DOHH2 (cell line): ENCODE results near the gene MYO7B.

Source experiments
- H3F3A ChIP-seq: fragments of 200-600 bp; sonication (generic), shearing (Covaris generic); 2 replicates; pipeline ENCODE4 v1.6.0; 2016; ENCODE audit warnings: antibody characterized with exemption, mild to moderate bottlenecking; ENCODE audit not compliant: control insufficient read depth, insufficient read depth
- H3K27ac ChIP-seq: fragments of 200-600 bp; sonication (generic); 2 replicates; pipeline ENCODE4 v1.5.1; 2014; ENCODE audit warnings: low read depth, mild to moderate bottlenecking, low read length, moderate library complexity
- H3K27me3 ChIP-seq: fragments of 200-600 bp; sonication (generic); 2 replicates; pipeline ENCODE4 v1.6.1; 2014; ENCODE audit warnings: mild to moderate bottlenecking, low read length, mixed read lengths; ENCODE audit not compliant: control insufficient read depth
- H3K36me3 ChIP-seq: fragments of 200-600 bp; sonication (generic); 2 replicates; pipeline ENCODE4 v1.6.1; 2014; ENCODE audit warnings: mild to moderate bottlenecking, low read length, moderate library complexity, mixed read lengths; ENCODE audit not compliant: control insufficient read depth
- H3K4me1 ChIP-seq: fragments of 200-600 bp; sonication (generic); 2 replicates; pipeline ENCODE4 v1.6.1; 2014; ENCODE audit warnings: mild to moderate bottlenecking, low read length, mixed read lengths; ENCODE audit not compliant: control insufficient read depth
- H3K4me2 ChIP-seq: fragments of 200-600 bp; sonication (generic); 2 replicates; pipeline ENCODE4 v1.6.0; 2014; ENCODE audit warnings: mild to moderate bottlenecking, low read length, moderate library complexity
- H3K4me3 ChIP-seq: fragments of 200-600 bp; sonication (generic); 2 replicates; pipeline ENCODE4 v1.5.1; 2014; ENCODE audit warnings: mild to moderate bottlenecking, low read length, mixed read lengths
- H3K79me2 ChIP-seq: fragments of 200-600 bp; sonication (generic); 2 replicates; pipeline ENCODE4 v1.6.1; 2014; ENCODE audit warnings: mild to moderate bottlenecking, low read length, mixed read lengths; ENCODE audit not compliant: control insufficient read depth
- H3K9me2 ChIP-seq: fragments of 200-600 bp; sonication (generic); replicated peaks from 2 replicates; pipeline ENCODE4 v1.6.1; 2014; ENCODE audit warnings: mild to moderate bottlenecking, low read length, mixed read lengths; ENCODE audit not compliant: control insufficient read depth
- H3K9me3 ChIP-seq: fragments of 200-600 bp; sonication (generic); 2 replicates; pipeline ENCODE4 v1.6.1; 2014; ENCODE audit warnings: antibody characterized with exemption, low read length, mixed read lengths; ENCODE audit not compliant: control insufficient read depth, insufficient read depth
- H4K20me1 ChIP-seq: fragments of 200-600 bp; sonication (generic); 2 replicates; pipeline ENCODE4 v1.6.0; 2014; ENCODE audit warnings: low read depth, mild to moderate bottlenecking, antibody characterized with exemption, low read length, moderate library complexity; ENCODE audit not compliant: control insufficient read depth, insufficient read depth
- EZH2phosphoT487 ChIP-seq: fragments of 200-600 bp; sonication (generic); IDR thresholded peaks from 2 replicates; pipeline ENCODE4 v1.6.1; 2017; ENCODE audit warnings: borderline replicate concordance, mild to moderate bottlenecking, antibody characterized with exemption, low read length, moderate library complexity, mixed read lengths
- TF ChIP-seq, protein P1 (sequence below): fragments of 200-600 bp; sonication (generic); IDR thresholded peaks from one replicate; pipeline ENCODE4 v1.5.1; 2014; ENCODE audit warnings: antibody characterized with exemption, mild to moderate bottlenecking, low read depth, low read length; ENCODE audit not compliant: poor library complexity, severe bottlenecking

MYO7B gene

DNA sequence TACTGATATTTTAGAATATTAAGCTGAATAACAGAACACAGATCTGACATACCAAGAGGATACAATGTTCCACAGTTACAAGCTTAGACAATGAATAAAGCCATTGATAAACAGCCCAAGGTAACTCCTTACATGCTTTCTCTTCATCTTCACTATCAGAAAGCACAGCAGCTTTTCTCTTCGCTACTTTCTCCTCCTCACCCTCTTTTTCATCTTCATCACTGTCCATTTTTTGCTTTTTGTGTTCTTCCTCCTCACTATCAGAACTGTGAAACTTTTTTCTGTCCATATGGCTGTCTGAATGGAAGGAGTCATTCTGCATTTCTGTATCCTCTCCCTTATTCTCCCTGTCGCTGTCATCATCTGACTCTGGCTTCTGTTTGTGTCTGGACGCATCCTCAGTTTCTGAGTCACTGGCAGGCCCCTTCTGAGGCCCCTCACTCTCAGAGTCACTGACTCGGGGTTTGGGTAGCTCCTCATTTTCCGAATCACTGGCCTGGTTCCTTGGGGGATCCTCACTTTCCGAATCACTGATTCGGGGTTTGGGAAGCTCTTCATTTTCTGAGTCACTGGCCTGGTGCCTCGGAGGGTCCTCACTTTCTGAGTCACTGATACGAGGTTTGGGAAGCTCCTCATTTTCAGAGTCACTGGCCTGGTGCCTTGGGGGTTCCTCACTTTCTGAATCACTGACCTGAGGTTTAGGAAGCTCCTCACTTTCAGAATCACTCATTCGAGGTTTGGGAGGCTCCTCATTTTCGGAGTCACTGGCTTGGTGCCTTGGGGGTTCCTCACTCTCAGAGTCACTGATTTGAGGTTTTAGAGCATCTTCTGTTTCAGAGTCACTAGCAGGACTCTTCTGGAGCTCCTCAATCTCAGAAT lies 30.7 kb upstream of the MYO7B start:
- Histone ChIP-seq H3K36me3 (peaks cover 87% of the 10 kb centered on the region), H4K20me1 (peaks cover 5% of the 10 kb centered on the region; the same call in 1 of the 2 replicates), H3K9me2 (no peaks in the 10 kb centered on the region), H3K4me3 (no peak overlapping the region), H3K4me2 (no peak overlapping the region), H3K27me3 (no peaks in the 10 kb centered on the region), H3K79me2 (peaks cover 45% of the 10 kb centered on the region), H3K27ac (no peak overlapping the region), H3K9me3 (no peaks in the 10 kb centered on the region), H3F3A (no peaks in the 10 kb centered on the region), H3K4me1 (0 out of 2 replicates have a peak, but pooled peaks cover 3% of the 10 kb centered on the region)
- TF ChIP-seq EZH2phosphoT487, result no peak
- TF ChIP-seq, protein P1, sequence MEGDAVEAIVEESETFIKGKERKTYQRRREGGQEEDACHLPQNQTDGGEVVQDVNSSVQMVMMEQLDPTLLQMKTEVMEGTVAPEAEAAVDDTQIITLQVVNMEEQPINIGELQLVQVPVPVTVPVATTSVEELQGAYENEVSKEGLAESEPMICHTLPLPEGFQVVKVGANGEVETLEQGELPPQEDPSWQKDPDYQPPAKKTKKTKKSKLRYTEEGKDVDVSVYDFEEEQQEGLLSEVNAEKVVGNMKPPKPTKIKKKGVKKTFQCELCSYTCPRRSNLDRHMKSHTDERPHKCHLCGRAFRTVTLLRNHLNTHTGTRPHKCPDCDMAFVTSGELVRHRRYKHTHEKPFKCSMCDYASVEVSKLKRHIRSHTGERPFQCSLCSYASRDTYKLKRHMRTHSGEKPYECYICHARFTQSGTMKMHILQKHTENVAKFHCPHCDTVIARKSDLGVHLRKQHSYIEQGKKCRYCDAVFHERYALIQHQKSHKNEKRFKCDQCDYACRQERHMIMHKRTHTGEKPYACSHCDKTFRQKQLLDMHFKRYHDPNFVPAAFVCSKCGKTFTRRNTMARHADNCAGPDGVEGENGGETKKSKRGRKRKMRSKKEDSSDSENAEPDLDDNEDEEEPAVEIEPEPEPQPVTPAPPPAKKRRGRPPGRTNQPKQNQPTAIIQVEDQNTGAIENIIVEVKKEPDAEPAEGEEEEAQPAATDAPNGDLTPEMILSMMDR, result no peak

DNA sequence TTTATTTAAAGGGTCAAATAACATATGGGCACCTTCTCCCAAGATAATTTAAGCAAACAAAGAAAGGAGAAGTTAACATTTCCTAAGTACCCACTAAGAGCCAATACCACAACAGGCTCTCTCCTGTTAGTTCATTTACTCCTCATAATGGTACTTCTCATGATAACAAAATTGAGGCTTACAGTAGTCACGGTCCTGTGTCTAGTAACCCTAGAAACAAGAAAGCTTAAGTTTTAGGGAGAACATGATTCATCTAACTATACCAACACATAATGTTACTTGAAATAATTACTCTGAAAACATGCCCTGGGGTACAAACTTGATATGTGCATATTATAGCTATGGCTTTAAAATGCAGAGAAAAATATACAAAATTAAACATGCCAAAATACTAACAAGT lies 29.0 kb upstream of the MYO7B start:
- Histone ChIP-seq H3K4me2 (no peak overlapping the region), H3K79me2 (peaks cover 62% of the 10 kb centered on the region), H3K4me1 (0 out of 2 replicates have a peak, but pooled peaks cover 3% of the 10 kb centered on the region), H3K9me2 (no peaks in the 10 kb centered on the region), H3K36me3 (peaks cover 87% of the 10 kb centered on the region), H3K4me3 (no peak overlapping the region), H3K27ac (no peak overlapping the region), H3K9me3 (no peaks in the 10 kb centered on the region), H4K20me1 (peaks cover 12% of the 10 kb centered on the region; the same call in 1 of the 2 replicates), H3K27me3 (no peaks in the 10 kb centered on the region), H3F3A (no peaks in the 10 kb centered on the region)
- TF ChIP-seq, protein P1, result no peak
- TF ChIP-seq EZH2phosphoT487, result no peak

DNA sequence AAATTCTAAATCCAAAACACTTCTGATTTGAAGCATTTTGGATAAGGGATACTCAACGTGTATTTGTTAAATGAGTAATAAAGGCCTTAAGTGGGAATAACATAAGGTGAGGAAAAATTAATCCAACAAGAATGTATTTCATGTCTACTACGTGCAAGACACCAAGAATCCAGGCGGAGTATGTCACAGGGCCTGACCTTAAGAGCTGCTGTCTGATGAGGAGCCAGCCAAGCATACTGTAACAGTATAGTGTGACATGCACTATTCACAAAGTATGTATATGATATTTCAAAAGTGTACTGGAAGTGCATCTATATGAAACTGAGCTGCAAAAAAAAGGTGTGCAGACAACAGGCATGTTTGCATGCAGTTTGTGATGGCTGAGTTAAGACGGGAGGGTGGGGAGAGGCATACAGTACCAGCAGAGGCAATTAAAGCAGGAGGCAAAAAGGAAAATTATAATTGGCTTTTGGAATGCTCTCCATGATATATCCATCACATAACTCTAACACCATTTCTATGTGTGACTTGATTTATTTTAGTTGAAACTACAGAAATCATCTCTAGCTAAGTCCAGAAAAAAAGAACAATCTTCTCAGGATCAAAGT lies 27.4 kb upstream of the MYO7B start:
- Histone ChIP-seq H3K4me1 (0 out of 2 replicates have a peak, but pooled peaks cover 3% of the 10 kb centered on the region), H3F3A (no peaks in the 10 kb centered on the region), H4K20me1 (peaks cover 12% of the 10 kb centered on the region; the same call in 1 of the 2 replicates), H3K4me3 (no peak overlapping the region), H3K9me2 (no peaks in the 10 kb centered on the region), H3K36me3 (peaks cover 84% of the 10 kb centered on the region), H3K79me2 (peaks cover 78% of the 10 kb centered on the region), H3K27ac (no peak overlapping the region), H3K9me3 (no peaks in the 10 kb centered on the region), H3K27me3 (no peaks in the 10 kb centered on the region), H3K4me2 (no peak overlapping the region)
- TF ChIP-seq, protein P1, result no peak
- TF ChIP-seq EZH2phosphoT487, result no peak
